GM13976 (cell line): Measurements from ENCODE around the gene PPP6C.

ENCODE experiments used
- DNase-seq: peaks from one replicate; pipeline ENCODE4 v3.0.0; 2012; ENCODE audit warnings: low spot score
- CTCF ChIP-seq: IDR thresholded peaks from 2 replicates; pipeline ENCODE4 v1.5.1; 2012; ENCODE audit warnings: borderline replicate concordance, mild to moderate bottlenecking; ENCODE audit not compliant: insufficient read depth; ENCODE audit errors: extremely low read depth, missing control alignments, control extremely low read depth
- in situ Hi-C: fragments of 300-500 bp; cut with MboI; formaldehyde crosslinking; loops from one replicate; pipeline ENCODE4 v1.12.0; 2022; ENCODE audit warnings: low sequenced_read_pairs, mixed read lengths, inconsistent platforms; ENCODE audit not compliant: unreplicated experiment

PPP6C gene

GRCh38 chr9:125145425-125145824 is 44.2 kb downstream of the PPP6C start:
- TF ChIP-seq CTCF = no peak
- DNase-seq = no peak
- in situ Hi-C loops = no loop called here

- DNase-seq = peak; percentile 98
- peak; percentile 83 for TF ChIP-seq CTCF
- in situ Hi-C loops = no loop called here
These were observed 46.1 kb downstream of the PPP6C start, which contains the start of gene SCAI for GRCh38 chr9:125143377-125144090. Gene SCAI, minus strand, starts transcription at chr9:125143528. Its CDS starts 91 bp downstream, at chr9:125143437.

- in situ Hi-C loops = no loop called here
- no peak for TF ChIP-seq CTCF
These were observed 46.8 kb downstream of the PPP6C start for GRCh38 chr9:125142560-125143376.

GRCh38 chr9:125141751-125142150 is 47.9 kb downstream of the PPP6C start:
- in situ Hi-C loops = no loop called here

More at GRCh38 chr9:125142560-125143376, 46.8 kb downstream of the PPP6C start:
- DNase-seq = no peak

GRCh38 chr9:125141251-125141650 is 48.4 kb downstream of the PPP6C start:
- no peak for DNase-seq
- TF ChIP-seq CTCF = no peak
- in situ Hi-C loops = no loop called here

More at GRCh38 chr9:125141751-125142150, 47.9 kb downstream of the PPP6C start:
- no peak for TF ChIP-seq CTCF
- no peak for DNase-seq

GRCh38 chr9:125140576-125140975 is 49.0 kb downstream of the PPP6C start:
- no peak for TF ChIP-seq CTCF
- no peak for DNase-seq
- in situ Hi-C loops = no loop called here
